GM18870 (cell line): ENCODE measurements around the gene CSH2.
A peak's percentile ranks its signal among the peaks of the same experiment; 100 is the strongest.
"Not testable (repeated sequence)": the region's sequence is repeated elsewhere in the genome, so short reads cannot be mapped to it uniquely, and the experiment has no call there.

ENCODE experiments used
- ATAC-seq: cut with Tn5 transposase; IDR thresholded peaks from one replicate; pipeline ENCODE4 v1.9.1; 2021; ENCODE audit warnings: moderate library complexity; ENCODE audit not compliant: unreplicated experiment

CSH2 gene

DNA sequence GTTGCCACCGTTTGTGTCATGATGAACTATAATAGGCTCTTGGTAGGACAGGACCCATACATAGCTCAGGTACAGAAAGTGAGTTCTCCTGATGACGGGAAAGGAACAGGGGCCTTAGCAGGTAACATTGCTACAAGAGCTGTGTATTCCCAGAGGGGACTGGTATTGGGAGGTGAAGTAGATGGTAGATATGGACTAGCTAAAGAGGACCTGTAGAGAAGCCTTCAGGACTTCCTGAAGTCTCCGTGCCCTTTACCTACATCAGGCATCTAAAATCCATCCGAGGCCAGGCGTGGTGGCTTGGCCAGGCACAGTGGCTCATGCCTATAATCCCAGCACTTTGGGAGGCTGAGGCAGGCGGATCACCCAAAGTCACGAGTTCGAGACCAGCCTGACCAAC, 18.3 kb downstream of the CSH2 start:
- no peak for ATAC-seq

DNA sequence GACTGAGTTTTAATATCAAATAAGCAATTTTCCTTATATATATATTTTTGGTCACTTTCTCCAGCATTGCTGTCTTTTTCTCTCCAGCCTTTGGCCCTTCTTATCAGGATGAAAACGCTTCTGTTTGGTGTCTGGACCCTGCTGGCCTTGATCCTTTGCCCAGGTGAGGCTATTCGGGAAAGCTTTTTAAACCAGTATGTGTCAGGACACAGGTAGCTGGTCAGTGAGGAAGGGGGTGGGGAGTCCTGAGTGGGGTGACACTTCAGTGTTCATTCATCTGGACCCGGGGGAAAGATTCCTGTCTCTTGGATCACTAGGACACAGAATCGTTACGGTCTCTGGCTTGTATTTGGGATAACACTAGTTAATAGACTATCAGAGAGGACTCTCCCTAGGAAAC, 18.8 kb downstream of the CSH2 start:
- no peak for ATAC-seq

DNA sequence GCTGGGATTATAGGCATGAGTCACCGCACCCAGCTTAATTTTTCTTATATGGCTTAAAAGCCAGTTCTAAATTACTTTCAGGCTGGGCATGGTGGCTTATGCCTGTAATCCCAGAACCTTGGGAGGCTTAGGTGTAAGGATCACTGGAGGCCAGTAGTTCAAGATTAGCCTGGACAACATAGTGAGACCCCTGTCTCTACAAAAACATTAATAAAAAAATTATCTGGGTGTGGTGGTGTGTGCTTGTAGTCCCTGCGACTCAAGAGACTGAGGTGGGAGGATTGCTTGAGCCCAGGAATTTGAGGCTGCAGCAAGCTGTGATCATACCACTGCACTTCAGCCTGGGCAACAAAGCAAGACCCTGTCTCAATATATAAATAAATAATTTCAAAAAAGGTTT, 20.2 kb downstream of the CSH2 start:
- no peak for ATAC-seq

DNA sequence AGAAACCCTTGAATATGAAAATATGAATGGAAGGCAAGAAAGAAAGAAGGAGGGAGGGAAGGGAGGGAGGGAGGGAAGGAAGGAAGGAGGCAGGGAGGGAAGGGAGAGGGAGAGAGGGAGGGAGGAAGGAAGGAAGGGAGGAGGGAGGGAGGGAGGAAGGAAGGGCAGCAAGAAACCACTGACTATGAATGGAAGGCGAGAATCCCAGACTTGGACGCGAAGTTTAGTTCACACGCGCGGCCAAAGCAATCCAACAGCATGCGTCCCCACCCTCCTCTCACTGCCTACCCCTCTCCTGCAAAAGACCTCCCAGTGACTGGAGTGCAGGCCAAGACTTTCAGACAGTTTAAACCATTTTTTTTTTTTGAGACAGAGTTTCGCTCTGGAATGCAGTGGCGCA, 23.1 kb downstream of the CSH2 start:
- ATAC-seq, result no peak

DNA sequence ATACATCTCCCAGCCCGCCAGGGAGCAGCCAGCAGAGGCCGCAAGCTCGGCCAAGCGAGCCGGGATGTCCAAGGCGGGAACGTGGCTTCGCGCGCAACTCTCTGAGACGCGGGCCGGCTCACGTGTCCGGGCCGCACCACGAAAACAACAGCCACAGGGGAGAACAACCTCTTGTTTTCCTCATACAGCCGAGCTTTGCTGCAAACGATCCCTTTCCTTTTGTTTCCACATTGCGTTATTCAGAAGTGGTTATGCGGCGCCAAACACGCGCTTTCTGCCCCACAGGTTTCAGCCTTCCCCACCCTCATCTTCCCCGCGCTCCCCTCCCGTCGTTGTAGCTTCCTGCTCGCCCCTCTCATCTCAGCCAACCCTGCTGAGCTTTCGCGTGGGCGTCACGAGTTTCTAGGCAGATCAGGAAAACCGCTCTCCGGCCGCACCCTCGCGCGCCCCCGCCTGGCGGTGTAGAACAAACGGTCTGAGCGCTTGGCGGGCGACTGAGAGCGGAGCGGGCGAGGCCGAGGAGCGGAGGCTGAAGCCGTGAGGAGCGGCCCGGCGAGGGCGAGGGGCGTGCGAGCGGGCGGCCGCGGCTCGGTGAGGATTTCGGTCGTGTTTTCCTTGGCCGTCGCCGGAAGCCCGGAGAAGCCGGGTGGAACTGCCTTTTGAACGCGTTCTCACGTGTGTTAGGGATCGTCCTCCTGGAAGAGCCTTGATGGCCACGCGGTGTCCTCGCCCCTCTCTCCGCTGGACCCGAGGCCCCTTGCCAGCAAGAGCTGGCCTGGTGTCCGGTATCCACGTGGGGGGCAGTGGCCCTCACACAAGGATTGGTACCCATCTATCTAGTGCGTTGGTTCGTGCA, 24.4 kb downstream of the CSH2 start:
- ATAC-seq, result no peak

DNA sequence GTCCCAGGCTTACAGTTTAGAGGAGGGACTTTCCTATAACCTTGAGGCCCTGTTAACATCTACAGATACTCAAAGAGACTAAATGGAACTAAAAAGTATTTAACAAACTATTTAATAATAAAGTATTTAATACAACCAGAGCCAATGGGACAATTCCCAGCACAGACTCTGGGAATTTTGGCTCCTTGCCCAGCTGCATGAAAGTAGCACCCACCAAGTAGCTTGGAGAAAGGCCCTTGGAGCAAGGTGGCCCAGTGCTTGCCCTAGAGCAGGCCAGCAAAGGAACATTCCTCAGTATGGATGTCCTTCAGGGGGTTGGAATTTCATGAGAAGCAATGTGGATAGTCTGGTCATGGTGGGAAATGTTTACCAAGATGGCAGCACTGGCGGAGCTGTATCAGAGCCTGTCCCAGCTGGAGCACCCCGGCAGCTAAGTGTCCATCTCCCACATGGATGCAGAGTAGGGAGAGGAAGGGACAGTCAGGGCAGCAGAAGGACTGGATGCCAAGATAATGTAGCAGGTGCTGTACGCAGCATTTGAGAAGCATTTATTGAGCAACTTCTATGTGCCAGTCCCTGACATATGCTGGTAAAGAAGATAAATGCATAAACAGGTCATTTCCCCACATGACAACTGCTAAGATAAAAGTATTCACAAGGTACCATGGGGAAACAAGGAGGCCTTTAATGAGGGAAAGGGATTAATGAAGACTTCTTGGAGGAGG, 25.8 kb downstream of the CSH2 start:
- no peak for ATAC-seq

DNA sequence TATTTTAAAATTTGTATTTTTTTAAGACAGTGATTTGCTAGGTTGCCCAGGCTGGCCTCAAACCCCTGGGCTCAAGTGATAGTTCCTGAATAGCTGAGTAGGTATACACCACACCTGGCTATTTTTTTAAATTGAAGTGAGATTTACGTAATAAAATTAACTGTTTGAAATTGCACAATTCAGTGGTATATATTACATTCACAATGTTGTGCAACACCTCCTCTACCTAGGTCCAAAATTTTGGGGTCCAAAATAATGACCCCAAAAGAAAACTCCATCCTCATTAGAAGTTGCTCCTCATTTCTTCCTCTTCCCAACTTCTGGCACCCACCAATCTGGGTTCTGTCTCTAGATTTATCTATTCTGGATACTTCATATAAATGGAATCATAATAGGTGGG, 28.0 kb downstream of the CSH2 start:
- no peak for ATAC-seq

DNA sequence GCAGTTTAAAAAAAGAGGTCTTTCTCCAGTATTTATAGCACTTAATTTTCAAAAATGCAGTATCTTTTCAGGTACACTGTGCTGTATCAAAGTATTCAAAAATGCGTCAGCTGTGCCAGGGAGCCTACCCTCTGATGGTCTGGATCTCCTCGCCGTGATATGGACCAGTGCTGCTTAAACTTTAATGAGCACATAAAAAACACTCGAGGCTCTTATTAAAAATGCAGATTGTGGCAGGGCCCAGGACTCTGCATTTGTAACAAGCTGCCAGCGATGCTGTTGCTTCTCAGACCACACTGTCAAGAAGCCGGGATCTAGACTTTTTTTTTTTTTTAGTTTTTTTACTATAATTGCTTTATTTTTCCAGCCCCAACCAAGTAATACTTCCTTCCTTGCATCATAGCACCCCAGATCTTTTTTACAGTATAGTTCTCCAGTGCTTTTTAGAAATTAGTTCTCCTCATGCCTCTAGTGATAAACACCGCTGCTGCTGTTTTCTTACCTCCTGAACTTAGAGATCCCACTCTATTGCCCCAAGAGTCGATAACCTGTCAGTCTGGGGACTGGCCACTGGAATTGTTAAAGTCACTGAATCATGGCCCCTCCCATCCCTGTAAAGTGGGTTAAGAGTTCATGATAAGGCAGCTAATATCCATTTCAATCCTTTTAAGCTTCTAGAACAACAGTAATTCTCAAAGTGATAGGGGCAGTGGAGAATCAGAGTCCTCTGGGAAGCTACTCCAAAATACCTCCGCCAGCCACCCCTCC, 29.4 kb downstream of the CSH2 start:
- no peak for ATAC-seq

DNA sequence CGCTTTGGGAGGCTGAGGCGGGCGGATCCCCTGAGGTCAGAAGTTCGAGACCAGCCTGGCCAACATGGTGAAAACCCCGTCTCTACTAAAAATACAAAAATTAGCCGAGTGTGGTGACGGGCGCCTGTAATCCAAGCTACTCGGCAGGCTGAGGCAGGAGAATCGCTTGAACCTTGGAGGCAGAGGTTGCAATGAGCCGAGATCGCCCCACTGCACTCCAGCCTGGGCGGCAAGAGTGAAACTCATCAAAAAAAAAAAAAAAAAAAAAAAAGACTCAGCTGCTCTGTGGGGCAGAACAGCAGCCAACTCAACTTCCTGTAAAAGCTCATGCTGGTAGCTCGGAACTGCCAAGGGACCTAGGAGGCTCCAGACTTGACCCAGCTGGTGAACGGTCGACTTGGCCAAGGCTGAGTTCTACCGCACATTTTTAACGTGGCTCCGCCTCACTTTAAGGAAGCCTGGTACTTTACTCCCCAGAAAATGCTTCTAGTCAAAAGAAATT, 30.0 kb downstream of the CSH2 start:
- ATAC-seq, result not testable (repeated sequence)

DNA sequence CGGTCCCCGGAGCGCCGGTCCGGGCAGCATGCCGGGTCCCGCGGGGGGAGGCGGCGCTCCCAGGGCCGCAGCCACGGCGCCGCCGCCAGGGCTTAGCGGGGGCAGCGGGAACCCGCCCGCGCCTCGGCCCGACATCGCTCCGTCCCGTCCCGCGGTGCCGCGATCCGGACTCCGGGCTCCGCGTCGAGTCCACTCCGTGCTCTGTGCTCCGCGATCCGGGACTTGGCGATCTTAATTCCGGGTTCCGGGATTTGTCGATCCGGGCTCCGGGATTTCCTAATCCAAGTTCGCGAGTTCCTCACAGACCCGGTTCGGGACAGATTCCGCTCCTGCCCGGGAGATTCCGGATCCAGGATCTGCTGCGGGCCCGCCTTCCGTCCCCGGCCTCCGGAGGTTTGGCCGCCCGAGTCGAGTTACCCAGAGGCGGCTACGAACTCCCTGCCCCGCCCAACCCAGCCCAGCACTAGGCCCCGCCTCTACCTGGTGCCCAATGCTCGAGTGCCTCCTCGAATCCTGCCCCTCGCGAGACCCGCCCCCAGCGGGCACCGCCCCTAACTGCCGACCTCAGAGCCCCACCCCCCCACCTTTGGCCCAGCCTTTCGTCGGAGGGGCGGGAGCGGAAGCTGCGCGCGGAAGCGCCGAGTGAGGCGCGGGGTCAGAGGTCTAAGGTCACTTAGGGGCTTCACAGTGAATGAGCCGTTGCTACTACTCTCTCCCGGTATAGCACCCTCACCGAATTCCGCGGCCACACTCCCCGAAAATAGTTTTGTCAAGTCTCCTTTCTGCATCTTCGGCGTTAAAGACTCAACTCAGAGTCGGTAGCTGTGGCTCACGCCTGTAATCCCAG, 30.7 kb downstream of the CSH2 start, which contains the start of gene SMARCD2:
TSS of gene SMARCD2 (minus strand) at position 146 of the 847 bp plus-strand sequence. CDS start at position 135, 11 bp downstream.
- ATAC-seq, result peak; percentile 59

DNA sequence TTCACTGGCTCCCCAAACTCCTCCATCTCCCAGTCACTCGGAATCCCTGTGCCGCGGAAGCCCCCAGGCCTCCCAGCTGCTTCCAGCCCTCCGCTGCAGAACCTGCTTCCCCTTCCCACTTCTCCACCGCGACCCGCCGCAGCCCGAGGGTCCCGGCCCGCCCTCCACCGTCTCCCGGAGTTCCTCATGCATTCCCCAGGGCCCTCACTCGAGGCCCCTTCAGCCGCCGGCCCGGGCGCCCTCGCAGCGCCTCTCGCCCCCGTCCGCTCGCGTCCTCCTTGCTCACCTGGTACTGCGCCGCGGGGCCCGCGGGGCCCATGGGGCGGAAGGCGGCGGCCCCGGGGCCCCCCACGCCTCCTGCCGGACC, 31.3 kb downstream of the CSH2 start:
- ATAC-seq, result peak; percentile 9

DNA sequence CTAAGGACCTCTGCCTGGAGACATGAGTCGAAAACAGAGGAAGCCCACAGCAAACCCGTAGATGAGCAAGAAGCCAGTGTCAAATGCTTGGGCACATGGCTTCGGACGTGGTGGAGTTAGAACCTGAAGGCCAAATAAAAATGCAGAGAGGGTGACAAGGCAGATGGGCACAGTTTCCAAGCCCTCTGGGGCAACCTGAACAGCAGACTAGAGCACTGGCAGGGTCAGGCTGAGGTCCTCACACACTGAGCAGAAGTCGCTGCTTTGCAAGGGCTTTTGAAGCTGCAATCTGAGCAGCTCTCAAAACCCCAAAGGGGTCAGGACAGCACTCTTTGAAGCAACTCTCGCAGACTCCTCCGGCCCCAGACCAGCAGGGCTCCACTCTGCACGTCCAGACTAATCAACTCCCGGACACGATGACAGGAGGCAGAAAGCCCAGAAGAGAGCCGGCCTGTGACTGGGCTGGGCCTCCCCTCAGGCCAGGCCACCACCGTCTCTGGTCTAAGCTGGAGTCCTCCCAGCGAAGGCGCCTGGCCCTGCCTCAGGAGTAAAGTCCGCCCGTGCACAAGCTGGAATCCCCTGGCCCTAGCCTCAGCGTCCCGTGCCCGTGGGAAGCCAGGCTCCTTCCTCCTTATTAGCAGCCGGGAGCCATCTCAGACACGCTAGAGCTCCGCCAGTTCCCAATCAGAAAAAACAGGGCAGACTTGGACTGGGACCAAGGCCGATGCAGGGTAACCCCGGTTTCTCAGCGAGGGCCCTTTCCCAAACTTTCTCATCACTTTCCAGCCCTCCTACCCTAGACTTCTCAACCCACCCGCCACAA, 31.9 kb downstream of the CSH2 start:
- no peak for ATAC-seq

DNA sequence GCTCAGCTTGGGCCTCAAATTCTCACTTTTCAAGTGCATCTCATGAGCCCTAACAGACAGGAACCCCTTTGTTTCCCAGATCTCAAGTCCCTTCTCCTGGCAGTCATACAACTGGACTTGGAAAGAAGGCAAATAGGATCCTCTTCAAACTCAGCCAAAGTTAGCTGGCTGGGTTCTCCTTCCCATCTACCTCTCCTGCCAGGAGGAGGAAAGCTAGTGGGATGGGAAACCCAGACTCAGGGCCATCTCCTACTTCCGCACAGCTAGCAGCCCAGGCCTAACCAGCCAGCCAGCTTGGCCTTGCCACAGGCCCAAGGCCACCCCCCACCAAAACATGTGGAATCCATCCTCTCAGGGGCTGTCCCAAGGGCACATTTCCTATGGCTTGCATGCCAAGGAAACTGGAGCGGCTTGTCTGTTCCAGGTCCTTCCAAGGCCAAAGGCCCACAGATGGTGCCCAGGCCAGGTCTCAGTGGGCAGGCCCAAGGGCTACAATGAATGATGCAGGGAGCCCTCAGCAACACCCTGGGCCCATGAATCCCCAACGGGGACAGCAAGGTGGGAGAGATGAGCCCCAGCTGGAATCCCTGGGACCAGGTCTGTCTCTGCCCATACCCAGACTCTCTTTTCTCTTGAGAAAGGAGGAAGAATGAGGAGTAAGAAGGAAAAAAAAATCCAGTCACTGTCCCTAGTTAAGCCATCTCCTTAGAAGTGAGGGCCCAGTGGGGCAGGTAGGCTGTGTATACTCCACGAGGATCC, 32.7 kb downstream of the CSH2 start:
- no peak for ATAC-seq

DNA sequence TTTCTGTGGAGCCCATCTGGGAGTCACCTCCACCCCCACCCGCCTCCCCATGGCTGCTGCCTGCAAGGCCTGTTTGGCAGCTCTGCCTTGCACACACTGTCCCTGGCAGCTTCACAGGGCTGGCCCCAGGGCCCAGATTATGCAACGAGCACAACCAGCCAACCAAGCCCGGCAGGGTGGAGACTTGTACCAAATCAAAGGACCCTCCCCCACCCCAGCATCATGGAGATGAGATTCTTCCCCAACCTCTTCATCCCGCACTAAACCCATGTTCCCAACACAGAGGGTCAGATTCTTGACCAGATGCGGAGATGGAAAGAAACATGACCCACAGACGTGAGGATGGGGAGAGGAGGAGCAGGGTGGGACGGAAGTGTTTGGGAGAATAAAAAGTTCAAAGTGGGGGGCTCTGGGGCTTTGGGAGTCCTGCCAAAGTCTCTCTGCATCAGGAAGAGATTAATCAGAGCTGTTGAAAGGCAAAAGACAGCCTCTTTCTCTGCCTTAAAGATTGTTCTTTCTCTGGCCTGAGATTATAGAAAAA, 34.8 kb downstream of the CSH2 start:
- no peak for ATAC-seq

DNA sequence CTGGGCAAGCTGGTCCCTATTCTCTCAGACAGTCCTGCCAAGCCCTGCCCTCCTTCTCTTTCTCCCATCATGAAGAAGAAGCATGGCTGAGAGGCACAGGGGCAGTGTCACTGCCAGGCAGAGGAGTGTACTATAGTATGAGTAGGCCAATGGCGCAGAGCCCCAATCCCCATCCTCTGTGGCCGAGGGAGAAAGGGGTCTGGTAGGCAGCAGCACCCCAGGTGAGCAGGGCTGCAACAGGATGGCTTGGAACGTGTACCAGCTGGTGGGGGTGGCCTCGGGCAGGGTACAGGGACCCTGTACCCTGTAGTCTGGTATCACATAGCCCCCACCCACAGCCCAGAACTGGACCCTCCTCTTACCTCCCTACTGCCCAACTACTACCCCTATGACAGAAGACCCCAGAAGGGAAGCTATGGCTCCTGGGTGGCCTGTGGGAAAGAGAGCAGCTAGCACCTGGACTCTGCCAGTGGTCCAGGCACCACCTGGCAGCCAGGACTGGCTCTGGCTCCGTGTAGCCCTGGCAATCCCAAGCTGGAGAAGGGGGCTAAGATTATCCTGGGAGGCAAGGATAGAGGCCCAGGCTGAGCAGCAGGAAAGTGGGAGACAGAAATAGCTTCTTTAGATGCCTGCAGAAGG, 35.4 kb downstream of the CSH2 start:
- ATAC-seq, result no peak

DNA sequence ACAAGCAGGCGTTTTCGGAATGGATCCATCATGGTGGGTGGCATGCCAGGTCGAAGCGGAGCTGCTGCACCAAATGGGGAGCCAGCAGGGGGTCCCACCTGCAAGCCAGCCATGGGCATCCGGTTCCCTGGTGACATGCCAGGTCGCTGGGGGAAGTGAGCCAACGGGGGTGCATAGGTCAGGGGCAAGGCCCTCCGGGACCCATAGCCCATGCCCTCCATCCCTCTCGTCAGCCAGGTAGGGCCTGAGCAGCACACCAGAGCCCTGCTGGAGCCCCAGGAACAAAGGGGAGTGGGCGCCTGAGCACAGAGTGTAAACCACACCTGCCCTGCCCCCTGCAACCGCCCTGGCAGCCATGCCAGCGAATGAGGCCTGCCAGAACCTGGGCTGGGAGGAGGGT, 36.0 kb downstream of the CSH2 start:
- no peak for ATAC-seq

DNA sequence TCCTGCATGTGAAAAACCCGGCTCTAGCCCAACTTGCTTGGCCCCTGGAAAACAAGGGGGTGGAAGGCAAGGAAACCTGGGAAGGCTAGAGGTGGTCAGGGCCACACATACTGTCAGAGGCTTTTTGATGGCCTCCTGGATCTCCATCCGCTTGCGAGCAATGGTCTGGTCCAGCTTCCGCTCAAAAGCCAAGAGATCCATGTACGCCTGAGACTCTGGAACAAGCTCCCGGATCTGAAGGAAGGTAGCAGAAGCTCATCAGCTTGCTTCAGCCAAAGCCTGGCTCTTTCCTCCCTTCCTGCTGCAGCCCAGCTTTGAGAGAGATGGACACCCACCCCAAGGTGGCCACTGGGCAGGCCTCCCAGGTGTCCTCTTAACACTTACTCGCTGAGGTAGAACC, 36.7 kb downstream of the CSH2 start:
- no peak for ATAC-seq

DNA sequence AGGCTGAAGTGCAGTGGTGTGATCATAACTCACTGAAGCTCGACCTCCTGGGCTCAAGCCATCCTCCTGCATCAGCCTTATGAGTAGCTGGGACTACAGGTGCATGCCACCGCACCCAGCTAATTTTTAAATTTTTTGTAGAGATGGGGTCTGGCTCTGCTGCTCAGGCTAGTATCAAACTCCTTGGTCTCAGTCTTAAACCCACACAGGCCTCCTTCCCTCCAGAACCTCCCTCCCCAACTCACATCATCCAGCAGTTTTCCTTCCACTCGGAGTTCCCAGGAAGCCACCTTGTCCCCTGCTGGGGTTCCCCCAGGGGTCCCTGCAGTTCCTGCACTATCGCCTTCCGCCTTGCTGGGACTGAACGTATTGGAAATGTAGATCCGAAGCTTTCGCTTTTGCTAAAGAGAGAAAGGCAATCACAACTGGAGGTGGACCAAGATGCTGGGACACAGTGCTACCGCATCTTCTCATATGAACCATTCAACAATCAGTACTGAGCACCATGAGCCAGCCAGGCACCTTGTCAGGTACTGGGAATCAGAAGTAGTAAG, 38.2 kb downstream of the CSH2 start:
- ATAC-seq, result no peak
